A549 (cell line): Measurements from ENCODE around the gene TAL2.

Experiments
- CTCF ChIP-seq: fragments of >200 bp; sonication (Bioruptor Twin); formaldehyde crosslinking; IDR thresholded peaks from 3 replicates; pipeline ENCODE4 v1.5.1; 2016
- EP300 ChIP-seq, 2 experiments: fragments of >200 bp; sonication (Bioruptor Twin); formaldehyde crosslinking; IDR thresholded peaks; 2 replicates in 1 of 2; 3 replicates in 1 of 2; pipeline ENCODE4 v1.6.1; 2016 to 2017
- MAZ ChIP-seq: fragments of 150-350 bp; IDR thresholded peaks from 2 replicates; pipeline ENCODE4 v1.6.1; 2014; ENCODE audit warnings: antibody characterized with exemption, low read depth, low read length, borderline replicate concordance
- POLR2AphosphoS2 ChIP-seq: conservative IDR thresholded peaks from 2 replicates; pipeline ENCODE4 v1.6.1; 2012; ENCODE audit warnings: low read length, improper control_type of control experiment, inconsistent platforms
- RFX5 ChIP-seq: fragments of 450-650 bp; IDR thresholded peaks from 2 replicates; pipeline ENCODE4 v1.7.1; 2014; ENCODE audit warnings: antibody characterized with exemption, mild to moderate bottlenecking, moderate library complexity
- TP53 ChIP-seq: fragments of 250-450 bp; sonication (Bioruptor Pico); IDR thresholded peaks from 2 replicates; pipeline ENCODE4 v1.5.0; 2021; ENCODE audit warnings: mild to moderate bottlenecking, moderate library complexity
- USF2 ChIP-seq: fragments of 450-650 bp; IDR thresholded peaks from 2 replicates; pipeline ENCODE4 v1.6.1; 2014; ENCODE audit warnings: antibody characterized with exemption

- TF ChIP-seq CTCF (no peak), EP300 (IDR thresholded peaks at IDR 0.05) (no peak), TP53 (CRISPR knock-in tag) (no peak), POLR2AphosphoS2 (no peak), RFX5 (no peak), USF2 (no peak), MAZ (no peak)
These were observed 15.9 kb downstream of the TAL2 start for GRCh38 chr9:105678163-105678562.
